Retinal pigment epithelial cell (primary cell): ENCODE results near the gene RPL15.

Experiments used
- DNase-seq: peaks from one replicate; pipeline ENCODE4 v3.0.0-alpha.2; 2010; ENCODE audit warnings: low read depth
- H3K4me3 ChIP-seq: 2 replicates; pipeline ENCODE4 v1.5.1; 2011; ENCODE audit warnings: mild to moderate bottlenecking, low read length, control low read depth, moderate library complexity
- TF ChIP-seq, protein P1 (sequence below): conservative IDR thresholded peaks from 2 replicates; pipeline ENCODE4 v1.5.1; 2011; ENCODE audit warnings: low read depth, low read length, control low read depth, inconsistent platforms

RPL15 gene

GRCh38 chr3:23961066-23961465 lies 44.1 kb downstream of the RPL15 start:
- no peak overlapping the region for H3K4me3 ChIP-seq
- no peak for DNase-seq
- TF ChIP-seq, protein P1, sequence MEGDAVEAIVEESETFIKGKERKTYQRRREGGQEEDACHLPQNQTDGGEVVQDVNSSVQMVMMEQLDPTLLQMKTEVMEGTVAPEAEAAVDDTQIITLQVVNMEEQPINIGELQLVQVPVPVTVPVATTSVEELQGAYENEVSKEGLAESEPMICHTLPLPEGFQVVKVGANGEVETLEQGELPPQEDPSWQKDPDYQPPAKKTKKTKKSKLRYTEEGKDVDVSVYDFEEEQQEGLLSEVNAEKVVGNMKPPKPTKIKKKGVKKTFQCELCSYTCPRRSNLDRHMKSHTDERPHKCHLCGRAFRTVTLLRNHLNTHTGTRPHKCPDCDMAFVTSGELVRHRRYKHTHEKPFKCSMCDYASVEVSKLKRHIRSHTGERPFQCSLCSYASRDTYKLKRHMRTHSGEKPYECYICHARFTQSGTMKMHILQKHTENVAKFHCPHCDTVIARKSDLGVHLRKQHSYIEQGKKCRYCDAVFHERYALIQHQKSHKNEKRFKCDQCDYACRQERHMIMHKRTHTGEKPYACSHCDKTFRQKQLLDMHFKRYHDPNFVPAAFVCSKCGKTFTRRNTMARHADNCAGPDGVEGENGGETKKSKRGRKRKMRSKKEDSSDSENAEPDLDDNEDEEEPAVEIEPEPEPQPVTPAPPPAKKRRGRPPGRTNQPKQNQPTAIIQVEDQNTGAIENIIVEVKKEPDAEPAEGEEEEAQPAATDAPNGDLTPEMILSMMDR: no peak

GRCh38 chr3:23961913-23962312 lies 45.0 kb downstream of the RPL15 start:
- H3K4me3 ChIP-seq: no peak overlapping the region
- TF ChIP-seq, protein P1: no peak
- no peak for DNase-seq

DNA sequence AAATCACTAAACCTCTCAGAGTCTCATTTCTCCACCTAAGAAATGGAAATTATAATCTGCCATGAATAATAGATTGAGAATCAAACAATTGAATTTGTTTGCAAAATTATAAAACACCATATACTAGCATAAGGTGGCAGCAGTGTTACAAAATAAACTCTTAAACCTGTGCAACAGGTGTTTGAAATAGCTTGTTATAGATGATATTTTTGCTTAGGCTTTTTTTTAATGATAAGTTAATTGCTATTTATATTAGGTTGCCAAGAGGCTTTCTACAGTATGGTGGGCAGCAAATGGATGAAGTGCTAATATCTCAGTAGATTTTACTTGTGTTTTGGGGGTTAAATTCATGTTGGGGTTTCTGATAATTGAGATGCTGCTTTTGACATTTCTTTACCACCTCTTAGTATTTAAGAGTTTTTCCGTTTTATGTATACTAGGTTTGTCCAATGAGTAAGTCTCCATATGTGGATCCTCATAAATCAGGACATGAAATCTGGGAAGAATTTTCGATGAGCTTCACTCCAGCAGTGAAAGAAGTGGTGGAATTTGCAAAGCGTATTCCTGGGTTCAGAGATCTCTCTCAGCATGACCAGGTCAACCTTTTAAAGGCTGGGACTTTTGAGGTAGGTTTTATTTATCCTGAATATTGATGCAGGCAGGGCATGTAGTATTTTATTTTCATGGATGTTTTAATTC lies 47.8 kb downstream of the RPL15 start:
- no peak for DNase-seq
- H3K4me3 ChIP-seq: no peak overlapping the region
- TF ChIP-seq, protein P1: no peak

- H3K4me3 ChIP-seq: no peak overlapping the region
- DNase-seq: peak; percentile 46
- TF ChIP-seq, protein P1: no peak
Observed at GRCh38 chr3:23966328-23966727, 49.4 kb downstream of the RPL15 start.

- TF ChIP-seq, protein P1: no peak
- no peak for DNase-seq
- no peak overlapping the region for H3K4me3 ChIP-seq
Observed at GRCh38 chr3:23968463-23969184, 51.7 kb downstream of the RPL15 start.

- no peak for DNase-seq
- TF ChIP-seq, protein P1: no peak
- no peak overlapping the region for H3K4me3 ChIP-seq
Observed at GRCh38 chr3:23969393-23969792, 52.5 kb downstream of the RPL15 start.
